Stimulated activated CD4-positive, alpha-beta T cell treated with anti-CD3 and anti-CD28 coated beads, Interleukin-4, amount 100 ng/mL, for 4 hours (primary cell): ENCODE data around the gene FGGY.
"Not testable (repeated sequence)": the region's sequence is repeated elsewhere in the genome, so short reads cannot be mapped to it uniquely, and the experiment has no call there.

ENCODE experiments used
- DNase-seq, 2 experiments: peaks; one replicate each; pipeline ENCODE4 v3.0.0-alpha.2; 2020

FGGY gene

DNA sequence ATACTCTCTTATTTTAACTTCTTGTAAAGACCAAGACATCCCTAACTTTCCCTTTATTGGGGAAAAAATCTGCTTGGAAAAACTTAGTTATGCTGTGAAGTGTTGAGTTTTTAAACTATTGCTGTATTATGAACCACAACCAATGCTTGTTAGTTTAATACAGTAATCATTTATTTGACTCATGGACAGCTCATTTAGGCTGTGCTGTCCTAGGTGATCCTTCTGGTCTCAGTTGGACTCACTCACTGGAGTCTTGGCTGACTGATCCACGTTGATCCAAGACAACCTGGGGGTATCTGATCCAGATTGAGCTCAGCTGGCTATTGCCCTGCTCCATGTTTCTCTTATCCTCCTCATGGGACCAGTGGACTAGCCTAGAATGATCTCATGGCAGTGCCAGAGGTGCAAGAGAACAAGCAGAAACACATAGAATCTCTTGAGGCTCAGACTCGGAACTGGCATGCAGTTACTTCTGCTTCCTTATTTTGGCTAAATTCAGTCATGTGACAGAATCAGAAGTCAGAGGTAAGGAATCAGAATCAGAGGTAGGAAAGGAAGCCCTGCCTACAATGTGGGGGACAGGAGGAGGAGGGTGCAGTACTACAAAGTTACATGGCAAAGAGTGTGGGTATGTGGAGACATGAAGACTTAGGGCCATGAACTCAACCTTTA, 156.5 kb downstream of the FGGY start:
- DNase-seq = no peak

- DNase-seq = no peak
Measured at GRCh38 chr1:59455206-59455605, 158.3 kb downstream of the FGGY start.

- no peak for DNase-seq
Measured at GRCh38 chr1:59457786-59458185, 160.9 kb downstream of the FGGY start.

GRCh38 chr1:59458884-59459283, 162.0 kb downstream of the FGGY start:
- DNase-seq = no peak

DNA sequence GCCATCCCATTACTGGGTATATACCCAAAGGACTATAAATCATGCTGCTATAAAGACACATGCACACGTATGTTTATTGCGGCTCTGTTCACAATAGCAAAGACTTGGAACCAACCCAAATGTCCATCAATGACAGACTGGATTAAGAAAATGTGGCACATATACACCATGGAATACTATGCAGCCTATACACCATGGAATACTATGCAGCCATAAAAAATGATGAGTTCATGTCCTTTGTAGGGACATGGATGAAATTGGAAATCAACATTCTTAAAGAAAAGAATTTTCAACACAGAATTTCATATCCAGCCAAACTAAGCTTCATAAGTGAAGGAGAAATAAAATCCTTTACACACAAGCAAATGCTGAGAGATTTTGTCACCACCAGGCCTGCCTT, 166.0 kb downstream of the FGGY start:
- not testable (repeated sequence) for DNase-seq

DNA sequence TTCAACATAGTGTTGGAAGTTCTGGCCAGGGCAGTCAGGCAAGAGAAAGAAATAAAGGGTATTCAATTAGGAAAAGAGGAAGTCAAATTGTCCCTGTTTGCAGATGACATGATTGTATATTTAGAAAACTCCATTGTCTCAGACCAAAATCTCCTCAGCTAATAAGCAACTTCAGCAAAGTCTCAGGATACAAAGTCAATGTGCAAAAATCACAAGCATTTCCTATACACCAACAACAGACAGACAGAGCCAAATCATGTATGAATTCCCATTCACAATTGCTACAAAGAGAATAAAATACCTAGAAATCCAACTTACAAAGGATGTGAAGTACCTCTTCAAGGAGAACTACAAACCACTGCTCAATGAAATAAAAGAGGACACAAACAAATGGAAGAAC, 168.6 kb downstream of the FGGY start:
- DNase-seq = not testable (repeated sequence)

DNA sequence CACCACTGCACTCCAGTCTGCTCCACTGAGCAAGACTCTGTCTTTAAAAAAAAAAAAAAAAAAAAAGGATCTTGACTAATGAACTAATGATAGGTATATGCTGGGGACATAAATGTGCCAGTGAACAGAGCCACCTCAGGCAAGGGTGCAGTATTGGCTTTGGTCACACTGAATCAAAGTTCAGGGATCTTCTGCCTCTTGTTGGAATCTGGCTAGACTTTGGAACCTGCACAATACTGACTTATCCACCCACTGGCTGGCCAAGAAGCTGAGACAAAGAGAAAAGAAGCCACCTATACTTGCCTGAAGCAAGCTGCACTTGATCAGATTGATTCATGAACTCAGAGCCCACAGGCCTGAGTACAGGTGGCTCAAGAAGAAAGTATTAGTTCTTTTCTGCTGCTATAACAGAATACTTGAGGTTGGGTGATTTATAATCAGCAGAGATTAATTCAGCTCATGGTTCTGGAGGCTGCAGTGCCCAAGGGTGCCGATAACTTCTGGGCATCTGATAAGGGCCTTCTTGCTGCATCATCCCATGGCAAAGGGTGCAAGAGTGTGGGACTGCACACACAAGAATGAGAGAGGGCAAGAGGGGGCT, 172.0 kb downstream of the FGGY start:
- DNase-seq = no peak

- not testable (repeated sequence) for DNase-seq
Measured at GRCh38 chr1:59471991-59472570, 175.2 kb downstream of the FGGY start.

DNA sequence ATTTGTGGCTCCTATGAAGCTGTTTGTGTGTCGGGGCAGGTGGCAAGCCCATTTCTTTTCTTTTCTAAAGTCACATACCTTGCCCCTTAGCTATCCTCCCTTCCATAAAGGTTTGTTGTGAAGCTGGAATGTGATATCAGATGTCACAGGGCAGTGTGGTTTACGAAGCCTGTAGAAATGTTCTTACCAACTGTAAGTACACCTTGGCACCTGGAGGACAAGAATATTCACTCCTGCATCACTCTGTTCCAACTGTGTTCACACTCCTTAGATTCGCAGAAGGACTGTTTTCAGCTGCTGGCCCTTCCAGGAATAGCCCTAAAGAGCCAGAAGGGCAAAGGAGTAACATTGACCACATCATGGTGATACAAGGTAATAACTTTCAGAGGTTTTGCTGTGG, 176.9 kb downstream of the FGGY start:
- DNase-seq = no peak

DNA sequence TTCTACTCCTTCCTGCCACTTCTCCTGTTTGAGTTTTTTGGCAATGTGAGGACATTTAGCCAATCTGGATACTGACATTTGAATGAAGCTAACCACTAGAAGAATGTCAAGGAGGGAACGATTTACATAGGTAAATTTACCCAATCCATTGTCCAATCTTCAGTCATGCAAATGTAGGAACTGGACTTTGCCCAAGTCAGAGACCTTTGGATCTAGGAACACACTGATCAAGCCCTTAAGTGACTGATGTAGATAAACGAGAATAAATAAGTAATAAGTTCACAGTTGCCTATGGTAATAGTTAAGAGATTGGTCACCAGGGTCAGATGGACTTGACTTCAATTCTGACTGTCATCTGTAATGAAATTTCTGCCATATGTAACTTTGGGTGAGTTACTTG, 177.6 kb downstream of the FGGY start:
- no peak for DNase-seq

DNA sequence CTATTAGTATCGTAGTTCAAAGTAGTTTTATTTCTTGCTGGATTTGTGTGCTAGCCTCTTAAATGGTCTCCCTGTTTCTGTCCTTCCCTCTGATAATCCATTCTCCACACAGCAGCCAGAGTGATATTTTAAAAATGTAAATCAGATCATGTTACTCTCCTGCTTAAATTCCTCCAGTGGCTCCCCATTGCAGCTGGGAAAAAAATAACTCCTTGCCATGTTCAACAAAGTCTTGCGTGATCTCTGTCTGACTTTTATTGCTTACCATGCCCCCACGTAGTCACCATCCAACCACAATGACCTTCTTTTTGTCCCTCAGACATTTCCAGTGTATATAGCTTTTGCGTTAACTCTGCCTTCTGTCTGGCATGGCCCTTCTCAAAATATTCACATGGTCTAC, 178.8 kb downstream of the FGGY start:
- no peak for DNase-seq

- no peak for DNase-seq
Measured at GRCh38 chr1:59477286-59477685, 180.4 kb downstream of the FGGY start.

GRCh38 chr1:59477867-59478266, 181.0 kb downstream of the FGGY start:
- DNase-seq = no peak

DNA sequence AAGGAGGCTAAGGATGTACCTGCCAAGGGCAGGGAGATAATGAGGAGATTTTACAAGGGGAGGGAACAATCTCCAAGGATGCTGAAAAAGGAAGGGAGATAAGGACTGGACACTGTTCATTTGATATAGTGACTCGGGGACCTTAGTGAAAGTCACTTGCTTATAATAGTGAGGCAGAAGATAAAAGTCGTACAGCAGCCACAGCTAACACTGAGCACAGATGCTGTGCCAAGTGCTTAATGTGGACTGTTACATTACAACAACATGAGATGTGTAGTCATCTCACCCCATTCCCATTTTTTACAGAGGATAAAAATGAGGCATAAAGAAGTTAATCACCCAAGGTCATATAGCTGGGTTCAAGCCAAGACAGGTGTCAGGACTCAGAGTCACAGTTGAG, 181.9 kb downstream of the FGGY start:
- DNase-seq = no peak

- DNase-seq = no peak
Measured at GRCh38 chr1:59480188-59480888, 183.4 kb downstream of the FGGY start.

DNA sequence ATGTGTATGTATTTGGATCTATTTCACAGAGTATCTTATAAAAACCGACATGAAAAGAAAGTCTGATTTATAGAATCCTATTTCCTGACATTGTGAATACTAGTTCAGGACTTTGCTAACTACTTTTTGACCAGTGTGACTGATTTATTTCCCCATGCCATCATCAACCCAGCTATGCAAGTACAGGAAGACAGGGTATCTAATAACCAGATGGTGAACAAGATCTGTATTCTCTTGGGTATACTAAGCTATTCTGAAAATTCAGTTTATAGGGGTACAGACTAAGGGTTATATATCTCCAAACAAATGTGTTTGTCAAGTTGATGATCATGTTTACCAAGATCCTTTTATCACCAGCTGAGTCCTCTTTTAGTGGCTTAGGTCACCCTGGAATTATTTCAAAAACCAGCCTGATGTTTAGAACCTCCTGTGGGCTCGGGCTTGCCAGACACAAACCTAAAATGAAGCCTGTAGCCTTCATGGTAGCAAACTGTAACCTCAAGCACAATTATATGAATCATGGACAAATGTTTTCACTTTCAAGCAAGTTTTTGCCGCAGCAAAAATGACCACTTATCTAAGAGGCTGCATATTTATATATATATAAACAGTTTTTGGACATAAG, 185.1 kb downstream of the FGGY start:
- DNase-seq = no peak

- no peak for DNase-seq
Measured at GRCh38 chr1:59482986-59483385, 186.1 kb downstream of the FGGY start.

GRCh38 chr1:59484096-59484495, 187.2 kb downstream of the FGGY start:
- DNase-seq = no peak

DNA sequence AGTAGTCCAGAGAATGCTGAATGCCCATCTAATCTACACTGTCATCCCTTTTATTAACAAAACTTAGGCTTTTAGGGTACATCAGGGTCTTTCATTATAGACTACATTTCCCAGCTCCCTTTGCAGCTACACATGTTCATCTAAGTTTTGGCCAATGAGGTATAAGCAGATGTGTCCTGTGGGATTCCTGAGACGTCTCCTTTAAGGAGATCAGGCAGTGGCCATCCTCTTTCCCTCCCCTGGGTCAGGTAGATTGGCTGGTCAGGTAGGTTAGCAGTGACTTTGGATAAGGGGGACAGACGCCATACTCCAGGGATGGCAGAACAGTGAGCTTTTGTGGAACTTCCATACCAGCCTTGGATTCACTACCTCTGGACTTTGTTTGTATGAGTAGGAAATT, 188.3 kb downstream of the FGGY start:
- DNase-seq = no peak

- DNase-seq = no peak
Measured at GRCh38 chr1:59485949-59486348, 189.1 kb downstream of the FGGY start.

- DNase-seq = no peak
Measured at GRCh38 chr1:59486615-59487014, 189.7 kb downstream of the FGGY start.

GRCh38 chr1:59487335-59488031, 190.6 kb downstream of the FGGY start:
- DNase-seq = no peak

- no peak for DNase-seq
Measured at GRCh38 chr1:59492500-59492899, 195.6 kb downstream of the FGGY start.
